ENCODE measurements around the gene SLAMF1.

The SLAMF1 gene

DNA sequence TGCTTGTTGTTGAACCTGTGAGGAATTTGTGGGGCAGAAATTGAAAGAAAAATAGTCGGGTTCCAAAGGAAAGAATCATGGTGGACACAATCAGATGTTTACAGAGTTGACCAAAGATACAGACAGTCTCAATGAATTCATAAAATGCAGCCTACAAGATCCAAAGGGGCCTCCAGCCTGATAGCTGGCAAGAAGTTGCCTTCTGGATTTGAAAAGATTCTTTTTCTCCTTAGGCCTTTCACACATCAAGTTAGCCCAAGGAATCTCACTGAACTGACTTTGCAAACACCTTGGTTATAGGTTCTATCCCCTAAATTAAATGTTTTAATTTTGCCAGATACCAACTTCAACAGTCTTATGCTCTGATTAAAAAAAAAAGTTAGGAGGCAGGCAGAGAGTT lies 21.5 kb downstream of the SLAMF1 start:
- TF ChIP-seq, protein P1, sequence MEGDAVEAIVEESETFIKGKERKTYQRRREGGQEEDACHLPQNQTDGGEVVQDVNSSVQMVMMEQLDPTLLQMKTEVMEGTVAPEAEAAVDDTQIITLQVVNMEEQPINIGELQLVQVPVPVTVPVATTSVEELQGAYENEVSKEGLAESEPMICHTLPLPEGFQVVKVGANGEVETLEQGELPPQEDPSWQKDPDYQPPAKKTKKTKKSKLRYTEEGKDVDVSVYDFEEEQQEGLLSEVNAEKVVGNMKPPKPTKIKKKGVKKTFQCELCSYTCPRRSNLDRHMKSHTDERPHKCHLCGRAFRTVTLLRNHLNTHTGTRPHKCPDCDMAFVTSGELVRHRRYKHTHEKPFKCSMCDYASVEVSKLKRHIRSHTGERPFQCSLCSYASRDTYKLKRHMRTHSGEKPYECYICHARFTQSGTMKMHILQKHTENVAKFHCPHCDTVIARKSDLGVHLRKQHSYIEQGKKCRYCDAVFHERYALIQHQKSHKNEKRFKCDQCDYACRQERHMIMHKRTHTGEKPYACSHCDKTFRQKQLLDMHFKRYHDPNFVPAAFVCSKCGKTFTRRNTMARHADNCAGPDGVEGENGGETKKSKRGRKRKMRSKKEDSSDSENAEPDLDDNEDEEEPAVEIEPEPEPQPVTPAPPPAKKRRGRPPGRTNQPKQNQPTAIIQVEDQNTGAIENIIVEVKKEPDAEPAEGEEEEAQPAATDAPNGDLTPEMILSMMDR (IDR thresholded peaks at IDR 0.05; ENCODE audit: low read depth, low read length, missing control alignments): no peak
- in situ Hi-C loops (cut with HindIII; ENCODE audit: low pct_ligation_motif_present, low sequenced_read_pairs): no loop called here
- DNase-seq: no peak
- no peaks in the 10 kb centered on the region for H3K36me3 ChIP-seq (replicated peaks)
- no peak overlapping the region for H3K27ac ChIP-seq
- no peak overlapping the region for H3K4me3 ChIP-seq (ENCODE audit: low read depth, low read length)
- no peaks in the 10 kb centered on the region for H3K27me3 ChIP-seq (replicated peaks)

DNA sequence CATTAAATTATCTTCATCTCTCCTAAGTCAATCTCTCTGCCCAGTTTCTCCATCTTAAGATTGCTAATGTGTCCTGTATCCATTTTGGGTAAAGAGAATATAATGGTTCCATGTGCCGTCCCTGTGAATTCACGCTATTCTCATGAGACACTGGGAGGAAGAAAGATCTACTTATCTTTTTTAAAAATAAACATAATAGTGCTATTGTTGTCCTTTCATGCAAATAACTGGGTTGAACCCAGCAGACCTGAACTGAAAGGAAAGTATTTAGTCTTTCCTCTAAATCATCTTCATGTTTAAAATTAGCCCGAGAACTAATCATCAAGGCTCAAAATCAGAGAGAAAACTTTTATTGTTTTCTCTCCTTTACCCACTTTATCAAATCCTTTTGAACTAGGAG lies 22.4 kb downstream of the SLAMF1 start:
- TF ChIP-seq, protein P1 (IDR thresholded peaks at IDR 0.05; ENCODE audit: low read depth, low read length, missing control alignments): no peak
- no peaks in the 10 kb centered on the region for H3K36me3 ChIP-seq (replicated peaks)
- DNase-seq: no peak
- in situ Hi-C loops (cut with HindIII; ENCODE audit: low pct_ligation_motif_present, low sequenced_read_pairs): no loop called here
- no peak overlapping the region for H3K27ac ChIP-seq
- no peak overlapping the region for H3K4me3 ChIP-seq (ENCODE audit: low read depth, low read length)
- H3K27me3 ChIP-seq (replicated peaks): no peaks in the 10 kb centered on the region

DNA sequence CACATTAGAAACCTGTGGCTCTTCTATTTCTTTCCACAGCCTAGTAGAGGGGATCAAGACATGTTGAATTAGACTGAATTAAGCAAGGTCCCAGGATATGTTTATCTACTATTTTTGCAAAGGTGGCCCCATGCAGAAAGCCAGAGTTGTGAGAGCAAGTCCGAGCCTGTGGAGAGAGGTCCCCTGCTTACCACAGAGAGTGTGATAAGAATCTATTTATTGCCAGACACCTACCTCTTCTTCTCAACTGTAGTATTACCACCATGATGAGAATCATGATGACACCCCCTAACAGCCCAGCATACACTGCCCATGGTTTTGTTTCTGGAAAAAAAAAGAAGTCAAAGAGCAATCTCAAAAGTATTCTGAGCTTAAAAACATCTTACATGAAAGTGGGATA lies 23.0 kb downstream of the SLAMF1 start:
- Histone ChIP-seq H3K27me3 (replicated peaks) (no peaks in the 10 kb centered on the region), H3K4me3 (ENCODE audit: low read depth, low read length) (no peak overlapping the region), H3K36me3 (replicated peaks) (no peaks in the 10 kb centered on the region), H3K27ac (no peak overlapping the region)
- in situ Hi-C loops (cut with HindIII; ENCODE audit: low pct_ligation_motif_present, low sequenced_read_pairs): no loop called here
- TF ChIP-seq, protein P1 (IDR thresholded peaks at IDR 0.05; ENCODE audit: low read depth, low read length, missing control alignments): no peak
- no peak for DNase-seq

DNA sequence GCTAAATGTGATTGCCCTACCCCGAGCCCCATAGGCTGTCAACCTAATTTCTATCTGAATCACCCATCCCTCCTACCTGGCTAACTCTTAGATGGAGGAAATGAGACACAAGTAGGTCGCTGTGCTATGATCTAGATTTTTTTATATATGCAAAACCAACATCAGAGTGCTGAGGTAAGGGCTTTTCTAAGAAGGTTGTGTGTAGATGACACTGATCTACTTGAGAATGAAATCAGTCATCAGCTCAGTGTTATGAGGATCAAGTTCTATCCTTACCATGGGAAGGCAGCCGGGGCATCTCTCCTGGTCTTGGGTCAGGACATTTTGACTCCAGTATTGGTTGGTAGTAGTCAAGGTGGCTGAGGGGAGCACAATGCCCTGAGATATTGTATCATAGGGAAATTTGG lies 23.6 kb downstream of the SLAMF1 start:
- in situ Hi-C loops (cut with HindIII; ENCODE audit: low pct_ligation_motif_present, low sequenced_read_pairs): no loop called here
- no peak for DNase-seq
- TF ChIP-seq, protein P1 (IDR thresholded peaks at IDR 0.05; ENCODE audit: low read depth, low read length, missing control alignments): no peak
- H3K27me3 ChIP-seq (replicated peaks): no peaks in the 10 kb centered on the region
- H3K36me3 ChIP-seq (replicated peaks): no peaks in the 10 kb centered on the region
- no peak overlapping the region for H3K27ac ChIP-seq
- no peak overlapping the region for H3K4me3 ChIP-seq (ENCODE audit: low read depth, low read length)

DNA sequence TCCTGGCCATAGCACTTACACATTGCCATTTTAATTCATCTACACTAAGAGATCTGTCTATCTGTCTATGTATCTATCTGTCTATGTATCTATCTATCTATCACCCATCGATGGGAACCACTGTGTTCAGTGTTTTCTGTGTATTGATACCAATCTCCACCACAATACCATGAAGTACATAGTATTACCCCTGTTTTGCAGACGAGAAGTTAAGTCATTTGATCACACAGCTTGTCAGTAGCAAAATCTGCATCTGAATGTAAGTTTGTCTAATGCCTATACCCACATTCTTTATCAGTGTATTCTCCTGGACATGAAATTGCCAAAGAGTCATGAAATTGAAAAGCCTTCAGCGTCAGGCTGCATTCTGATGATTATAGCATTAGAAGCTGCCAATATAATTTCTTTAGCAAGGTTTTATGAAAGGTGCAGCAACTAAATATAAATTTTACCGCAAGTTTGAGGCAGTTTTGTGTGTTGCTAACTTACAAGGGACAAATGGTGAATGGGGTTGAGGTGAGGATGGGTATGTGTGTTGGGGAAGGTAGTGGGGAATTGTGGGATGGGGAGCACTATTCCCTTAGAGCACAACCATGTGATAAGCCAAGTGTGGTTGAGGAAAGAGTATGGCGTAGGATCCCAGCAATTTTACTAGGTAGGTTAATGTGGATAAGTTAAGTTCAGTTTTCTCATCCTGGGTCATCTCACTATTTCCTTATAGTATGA lies 24.2 kb downstream of the SLAMF1 start:
- no peak overlapping the region for H3K4me3 ChIP-seq (ENCODE audit: low read depth, low read length)
- no peaks in the 10 kb centered on the region for H3K27me3 ChIP-seq (replicated peaks)
- TF ChIP-seq, protein P1 (IDR thresholded peaks at IDR 0.05; ENCODE audit: low read depth, low read length, missing control alignments): no peak
- H3K27ac ChIP-seq: no peak overlapping the region
- DNase-seq: no peak
- H3K36me3 ChIP-seq (replicated peaks): no peaks in the 10 kb centered on the region
- in situ Hi-C loops (cut with HindIII; ENCODE audit: low pct_ligation_motif_present, low sequenced_read_pairs): no loop called here

Measured in brain microvascular endothelial cell (primary cell).